Measurements from ENCODE around the gene RTEL1. TPM values are rescaled to one million over a fixed set of nuclear protein-coding genes. Genes with fewer than 3 reads are reported as not detected.
A peak's percentile ranks its signal among the peaks of the same experiment; 100 is the strongest.

Gene RTEL1
- polyA plus RNA-seq, 1 donor from 2014 or later = 29.2 TPM

GRCh38 chr20:63737945-63738686 lies 80.0 kb downstream of the RTEL1 start:
- no peaks in the 10 kb centered on the region for H4K20me1 ChIP-seq (ENCODE audit: insufficient read depth)
- H3K36me3 ChIP-seq (ENCODE audit: insufficient read depth, low read length) = no peaks in the 10 kb centered on the region

DNA sequence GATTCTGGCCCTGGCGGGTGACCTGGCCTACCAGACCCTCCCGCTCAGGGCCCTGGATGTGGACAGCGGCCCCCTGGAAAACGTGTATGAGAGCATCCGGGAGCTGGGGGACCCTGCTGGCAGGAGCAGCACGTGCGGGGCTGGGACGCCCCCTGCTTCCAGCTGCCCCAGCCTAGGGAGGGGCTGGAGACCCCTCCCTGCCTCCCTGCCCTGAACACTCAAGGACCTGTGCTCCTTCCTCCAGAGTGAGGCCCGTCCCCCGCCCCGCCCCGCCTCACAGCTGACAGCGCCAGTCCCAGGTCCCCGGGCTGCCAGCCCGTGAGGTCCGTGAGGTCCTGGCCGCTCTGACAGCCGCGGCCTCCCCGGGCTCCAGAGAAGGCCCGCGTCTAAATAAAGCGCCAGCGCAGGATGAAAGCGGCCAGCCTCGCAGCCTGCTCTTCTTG lies 80.6 kb downstream of the RTEL1 start:
- no peaks in the 10 kb centered on the region for H3K9me3 ChIP-seq (ENCODE audit: low read length)
- no peaks in the 10 kb centered on the region for H3K79me2 ChIP-seq (replicated peaks; ENCODE audit: insufficient read depth, low read length)
- no peaks in the 10 kb centered on the region for H4K20me1 ChIP-seq (ENCODE audit: insufficient read depth)
- peak overlapping the region; percentile 56 for H3K4me3 ChIP-seq (ENCODE audit: low read length)
- H3K9ac ChIP-seq (ENCODE audit: low read length) = peak overlapping the region; percentile 50
- H3K4me2 ChIP-seq (ENCODE audit: low read length) = no peak overlapping the region
- no peak overlapping the region for H2AFZ ChIP-seq (ENCODE audit: low read depth, low read length)
- H3K9me2 ChIP-seq (ENCODE audit: insufficient read depth, low read length) = no peaks in the 10 kb centered on the region
- no peaks in the 10 kb centered on the region for H3F3A ChIP-seq (ENCODE audit: insufficient read depth, low read length, poor library complexity, severe bottlenecking)
- H3K27me3 ChIP-seq (ENCODE audit: insufficient read depth, low read depth, low read length) = no peaks in the 10 kb centered on the region
- H3K36me3 ChIP-seq (ENCODE audit: insufficient read depth, low read length) = no peaks in the 10 kb centered on the region
- H3K27ac ChIP-seq (ENCODE audit: low read length) = peak overlapping the region; percentile 12
- TF ChIP-seq EZH2 (IDR thresholded peaks at IDR 0.05; ENCODE audit: borderline replicate concordance, insufficient read depth, low read length, poor library complexity, severe bottlenecking) (no peak), EP300 (conservative IDR thresholded peaks at IDR 0.05; ENCODE audit: poor library complexity, severe bottlenecking) (no peak), REST (IDR thresholded peaks at IDR 0.05; ENCODE audit: borderline replicate concordance) (no peak), MXI1 (conservative IDR thresholded peaks at IDR 0.05; ENCODE audit: poor library complexity, severe bottlenecking) (no peak), POLR2AphosphoS5 (IDR thresholded peaks at IDR 0.05) (no peak), TAF1 (IDR thresholded peaks at IDR 0.05; ENCODE audit: low read depth) (no peak), RAD21 (conservative IDR thresholded peaks at IDR 0.05) (no peak), SMC3 (conservative IDR thresholded peaks at IDR 0.05; ENCODE audit: poor library complexity) (no peak)

More at GRCh38 chr20:63737945-63738686, 80.0 kb downstream of the RTEL1 start:
- H3K27me3 ChIP-seq (ENCODE audit: insufficient read depth, low read depth, low read length) = no peaks in the 10 kb centered on the region
- no peak overlapping the region for H3K4me2 ChIP-seq (ENCODE audit: low read length)
- H3K9me2 ChIP-seq (ENCODE audit: insufficient read depth, low read length) = no peaks in the 10 kb centered on the region
- H3K9ac ChIP-seq (ENCODE audit: low read length) = no peak overlapping the region
- no peak overlapping the region for H2AFZ ChIP-seq (ENCODE audit: low read depth, low read length)
- H3F3A ChIP-seq (ENCODE audit: insufficient read depth, low read length, poor library complexity, severe bottlenecking) = no peaks in the 10 kb centered on the region
- no peak overlapping the region for H3K4me3 ChIP-seq (ENCODE audit: low read length)
- no peaks in the 10 kb centered on the region for H3K79me2 ChIP-seq (replicated peaks; ENCODE audit: insufficient read depth, low read length)
- H3K9me3 ChIP-seq (ENCODE audit: low read length) = no peaks in the 10 kb centered on the region
- TF ChIP-seq MXI1 (conservative IDR thresholded peaks at IDR 0.05; ENCODE audit: poor library complexity, severe bottlenecking) (no peak), POLR2AphosphoS5 (IDR thresholded peaks at IDR 0.05) (no peak), RAD21 (conservative IDR thresholded peaks at IDR 0.05) (no peak), TAF1 (IDR thresholded peaks at IDR 0.05; ENCODE audit: low read depth) (no peak), EP300 (conservative IDR thresholded peaks at IDR 0.05; ENCODE audit: poor library complexity, severe bottlenecking) (no peak), EZH2 (IDR thresholded peaks at IDR 0.05; ENCODE audit: borderline replicate concordance, insufficient read depth, low read length, poor library complexity, severe bottlenecking) (no peak), REST (IDR thresholded peaks at IDR 0.05; ENCODE audit: borderline replicate concordance) (no peak), SMC3 (conservative IDR thresholded peaks at IDR 0.05; ENCODE audit: poor library complexity) (no peak)
- TF ChIP-seq, protein P1, sequence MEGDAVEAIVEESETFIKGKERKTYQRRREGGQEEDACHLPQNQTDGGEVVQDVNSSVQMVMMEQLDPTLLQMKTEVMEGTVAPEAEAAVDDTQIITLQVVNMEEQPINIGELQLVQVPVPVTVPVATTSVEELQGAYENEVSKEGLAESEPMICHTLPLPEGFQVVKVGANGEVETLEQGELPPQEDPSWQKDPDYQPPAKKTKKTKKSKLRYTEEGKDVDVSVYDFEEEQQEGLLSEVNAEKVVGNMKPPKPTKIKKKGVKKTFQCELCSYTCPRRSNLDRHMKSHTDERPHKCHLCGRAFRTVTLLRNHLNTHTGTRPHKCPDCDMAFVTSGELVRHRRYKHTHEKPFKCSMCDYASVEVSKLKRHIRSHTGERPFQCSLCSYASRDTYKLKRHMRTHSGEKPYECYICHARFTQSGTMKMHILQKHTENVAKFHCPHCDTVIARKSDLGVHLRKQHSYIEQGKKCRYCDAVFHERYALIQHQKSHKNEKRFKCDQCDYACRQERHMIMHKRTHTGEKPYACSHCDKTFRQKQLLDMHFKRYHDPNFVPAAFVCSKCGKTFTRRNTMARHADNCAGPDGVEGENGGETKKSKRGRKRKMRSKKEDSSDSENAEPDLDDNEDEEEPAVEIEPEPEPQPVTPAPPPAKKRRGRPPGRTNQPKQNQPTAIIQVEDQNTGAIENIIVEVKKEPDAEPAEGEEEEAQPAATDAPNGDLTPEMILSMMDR (IDR thresholded peaks at IDR 0.05; ENCODE audit: poor library complexity, severe bottlenecking) = no peak
- H3K27ac ChIP-seq (ENCODE audit: low read length) = no peak overlapping the region
